Nephron progenitor cell (in vitro differentiated cells): ENCODE measurements around the gene DBH.

ENCODE experiments used
- DNase-seq: peaks from one replicate; pipeline ENCODE4 v3.0.0; 2021
- H3K27ac Mint-ChIP-seq: 2 replicates; pipeline ENCODE4 v1.8.0; 2021; ENCODE audit warnings: mild to moderate bottlenecking, moderate library complexity, mixed read lengths
- H3K27me3 Mint-ChIP-seq: 2 replicates; pipeline ENCODE4 v1.8.0; 2021; ENCODE audit warnings: mild to moderate bottlenecking, low read depth, mixed read lengths; ENCODE audit not compliant: poor library complexity
- H3K36me3 Mint-ChIP-seq: 2 replicates; pipeline ENCODE4 v1.8.0; 2021; ENCODE audit warnings: low read depth, mixed read lengths
- H3K4me1 Mint-ChIP-seq: 2 replicates; pipeline ENCODE4 v1.8.0; 2021; ENCODE audit warnings: mixed read lengths
- H3K4me3 Mint-ChIP-seq: 2 replicates; pipeline ENCODE4 v1.8.0; 2021; ENCODE audit warnings: mild to moderate bottlenecking, moderate library complexity, mixed read lengths
- H3K9me3 Mint-ChIP-seq: 2 replicates; pipeline ENCODE4 v1.8.0; 2021; ENCODE audit warnings: mild to moderate bottlenecking, moderate library complexity, mixed read lengths
- CTCF ChIP-seq: fragments of 200-600 bp; sonication (generic); IDR thresholded peaks from 2 replicates; pipeline ENCODE4 v1.5.0; 2021; ENCODE audit warnings: antibody characterized with exemption

Gene DBH

GRCh38 chr9:133643362-133643755 lies 7.2 kb downstream of the DBH start:
- no peak for TF ChIP-seq CTCF
- H3K36me3 Mint-ChIP-seq, result no peaks in the 10 kb centered on the region
- no peak overlapping the region for H3K4me3 Mint-ChIP-seq
- no peaks in the 10 kb centered on the region for H3K9me3 Mint-ChIP-seq
- H3K27ac Mint-ChIP-seq, result no peak overlapping the region
- DNase-seq, result no peak
- H3K27me3 Mint-ChIP-seq, result peaks cover 6% of the 10 kb centered on the region
- peaks cover 23% of the 10 kb centered on the region for H3K4me1 Mint-ChIP-seq

- peaks cover 8% of the 10 kb centered on the region for H3K27me3 Mint-ChIP-seq
- H3K4me3 Mint-ChIP-seq, result no peak overlapping the region
- no peaks in the 10 kb centered on the region for H3K9me3 Mint-ChIP-seq
- no peak overlapping the region for H3K27ac Mint-ChIP-seq
- no peak for TF ChIP-seq CTCF
- no peaks in the 10 kb centered on the region for H3K36me3 Mint-ChIP-seq
- DNase-seq, result no peak
- peaks cover 20% of the 10 kb centered on the region for H3K4me1 Mint-ChIP-seq
Measured at GRCh38 chr9:133643978-133644760, 8.0 kb downstream of the DBH start.

- H3K27ac Mint-ChIP-seq, result no peak overlapping the region
- DNase-seq, result no peak
- H3K4me1 Mint-ChIP-seq, result peaks cover 25% of the 10 kb centered on the region
- no peak overlapping the region for H3K4me3 Mint-ChIP-seq
- peaks cover 13% of the 10 kb centered on the region for H3K27me3 Mint-ChIP-seq
- no peaks in the 10 kb centered on the region for H3K36me3 Mint-ChIP-seq
- H3K9me3 Mint-ChIP-seq, result no peaks in the 10 kb centered on the region
- TF ChIP-seq CTCF, result no peak
Measured at GRCh38 chr9:133645021-133645765, 9.0 kb downstream of the DBH start.

DNA sequence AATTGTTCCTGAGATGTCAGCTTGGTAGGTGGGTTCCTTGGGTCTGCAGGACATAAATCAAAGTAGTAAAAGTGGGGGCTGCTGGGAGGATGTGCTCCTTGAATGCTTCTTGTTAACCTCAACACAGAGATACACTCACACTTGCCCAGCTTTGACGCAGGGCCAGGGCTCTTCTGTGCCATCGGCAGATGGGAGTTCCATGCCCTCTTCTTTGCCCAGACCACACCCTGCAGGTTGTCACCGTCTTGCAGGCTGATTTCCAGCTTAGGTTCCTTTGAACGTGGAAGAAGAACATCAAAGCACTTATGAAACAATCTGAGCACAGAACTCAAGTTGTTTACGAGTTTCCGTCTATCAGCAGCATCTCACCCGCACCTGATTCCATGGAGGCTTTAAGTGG lies 11.0 kb downstream of the DBH start:
- Mint-ChIP-seq H3K9me3 (no peaks in the 10 kb centered on the region), H3K4me1 (peaks cover 13% of the 10 kb centered on the region), H3K27me3 (peaks cover 13% of the 10 kb centered on the region), H3K27ac (no peak overlapping the region), H3K36me3 (no peaks in the 10 kb centered on the region), H3K4me3 (no peak overlapping the region)
- no peak for DNase-seq
- TF ChIP-seq CTCF, result no peak

DNA sequence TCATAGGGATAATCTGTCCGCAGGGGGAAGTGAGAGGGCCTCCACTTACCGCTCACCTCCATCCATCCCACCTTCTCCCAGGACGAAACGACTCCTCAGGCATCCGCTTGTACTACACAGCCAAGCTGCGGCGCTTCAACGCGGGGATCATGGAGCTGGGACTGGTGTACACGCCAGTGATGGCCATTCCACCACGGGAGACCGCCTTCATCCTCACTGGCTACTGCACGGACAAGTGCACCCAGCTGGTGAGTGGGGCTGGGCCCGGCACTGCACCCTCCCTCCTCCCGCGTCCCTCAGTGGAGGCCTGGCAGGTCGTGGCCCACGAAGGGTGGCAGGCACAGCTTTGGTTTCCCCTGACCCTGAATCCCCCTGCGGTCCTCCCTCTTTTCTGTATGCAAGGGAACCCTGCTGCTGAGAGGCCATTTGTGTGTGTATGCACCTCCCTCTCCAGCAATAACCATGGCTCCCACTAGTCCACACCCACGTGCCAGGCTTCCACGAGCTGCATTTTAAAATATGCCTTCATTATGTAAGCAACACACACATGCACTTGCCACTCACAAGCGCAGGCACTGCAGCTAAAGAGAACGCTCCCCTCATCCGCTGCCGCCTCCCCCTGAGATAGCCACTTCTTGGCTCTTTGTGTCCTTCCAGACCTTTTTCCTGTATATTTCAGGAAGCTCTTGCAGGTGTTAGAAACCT lies 11.8 kb downstream of the DBH start:
- H3K4me1 Mint-ChIP-seq, result peaks cover 13% of the 10 kb centered on the region
- no peaks in the 10 kb centered on the region for H3K9me3 Mint-ChIP-seq
- H3K27ac Mint-ChIP-seq, result no peak overlapping the region
- H3K4me3 Mint-ChIP-seq, result no peak overlapping the region
- H3K27me3 Mint-ChIP-seq, result peaks cover 13% of the 10 kb centered on the region
- no peak for DNase-seq
- H3K36me3 Mint-ChIP-seq, result no peaks in the 10 kb centered on the region
- TF ChIP-seq CTCF, result no peak
